GM18951 (cell line): ENCODE results near the gene POU6F2.

Source experiments
- POLR2A ChIP-seq: IDR thresholded peaks from 4 replicates; pipeline ENCODE4 v1.6.1; 2011; ENCODE audit warnings: mild to moderate bottlenecking; ENCODE audit not compliant: insufficient read length, insufficient read depth; ENCODE audit errors: extremely low read depth
- in situ Hi-C: fragments of 300-500 bp; cut with MboI; formaldehyde crosslinking; loops from one replicate; pipeline ENCODE4 v1.12.0; 2022; ENCODE audit warnings: low sequenced_read_pairs, mixed read lengths, inconsistent platforms; ENCODE audit not compliant: unreplicated experiment

POU6F2 gene

DNA sequence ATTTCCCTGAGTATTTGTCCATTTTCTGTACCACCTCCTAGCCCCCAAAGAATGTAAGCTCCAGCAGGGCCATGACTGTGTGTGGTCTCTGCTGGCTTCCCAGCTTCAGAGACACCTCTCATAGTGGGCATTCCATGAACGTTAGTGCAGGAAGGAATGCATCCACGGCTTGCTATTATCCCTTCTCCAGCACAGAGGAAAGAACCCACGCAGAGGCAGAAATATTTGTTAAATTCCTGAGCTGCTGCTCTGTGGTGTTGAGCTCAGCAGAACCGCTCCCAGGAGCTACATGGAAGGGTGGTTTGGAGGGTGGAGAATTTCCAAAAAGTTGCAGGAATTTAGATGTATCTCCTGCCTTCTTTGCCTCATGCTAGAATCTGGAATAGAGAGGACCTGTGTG, 275.2 kb downstream of the POU6F2 start:
- in situ Hi-C loops: no loop called here
- no peak for TF ChIP-seq POLR2A

DNA sequence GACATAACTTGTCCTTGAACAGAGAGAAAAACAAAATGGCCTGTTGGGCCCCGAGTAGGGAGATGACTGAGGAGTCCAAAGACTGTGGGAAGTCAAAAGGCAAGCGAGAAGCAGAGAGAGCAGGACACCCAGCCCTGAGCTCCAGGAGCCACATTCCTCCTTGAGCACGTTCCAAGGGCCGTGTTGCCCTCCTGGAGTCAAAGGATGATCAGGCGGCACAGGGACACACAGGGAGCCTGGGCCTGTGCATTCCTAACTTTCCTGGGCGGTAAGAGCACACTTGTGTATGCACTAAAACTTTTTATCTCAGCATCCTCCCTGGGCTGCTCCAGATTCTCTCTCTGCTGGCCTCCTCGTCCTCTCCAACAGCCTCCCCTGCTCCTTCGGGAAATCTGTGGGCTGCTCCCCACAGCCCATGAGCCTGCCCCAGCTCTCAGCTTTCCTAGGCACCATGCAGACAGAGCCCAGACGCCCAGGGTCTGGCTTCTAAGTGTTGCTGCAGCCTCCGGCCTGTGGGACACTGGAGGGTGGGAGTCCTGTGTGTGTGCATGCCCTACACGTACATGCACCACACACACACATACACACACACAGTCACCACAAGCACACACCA, 281.8 kb downstream of the POU6F2 start:
- TF ChIP-seq POLR2A: no peak
- in situ Hi-C loops: no loop called here

DNA sequence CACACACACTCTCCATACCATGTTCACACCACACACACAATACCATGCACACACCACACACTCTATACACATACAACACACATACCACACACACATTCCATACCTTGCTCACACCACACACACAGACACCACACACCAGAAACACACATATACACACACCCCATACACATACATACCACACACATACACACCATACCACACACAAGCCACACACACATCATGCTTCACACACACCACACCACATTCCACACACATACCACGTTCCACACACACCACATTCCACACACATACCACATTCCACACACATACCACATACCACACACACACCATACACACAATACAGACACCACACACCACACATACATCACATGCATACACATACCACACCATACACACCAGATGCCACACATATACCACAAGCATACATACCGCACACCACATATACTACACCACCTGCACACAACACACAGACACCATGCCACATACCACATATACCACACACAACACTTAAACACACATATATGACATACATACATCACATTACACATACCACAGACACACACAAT, 282.7 kb downstream of the POU6F2 start:
- no peak for TF ChIP-seq POLR2A

DNA sequence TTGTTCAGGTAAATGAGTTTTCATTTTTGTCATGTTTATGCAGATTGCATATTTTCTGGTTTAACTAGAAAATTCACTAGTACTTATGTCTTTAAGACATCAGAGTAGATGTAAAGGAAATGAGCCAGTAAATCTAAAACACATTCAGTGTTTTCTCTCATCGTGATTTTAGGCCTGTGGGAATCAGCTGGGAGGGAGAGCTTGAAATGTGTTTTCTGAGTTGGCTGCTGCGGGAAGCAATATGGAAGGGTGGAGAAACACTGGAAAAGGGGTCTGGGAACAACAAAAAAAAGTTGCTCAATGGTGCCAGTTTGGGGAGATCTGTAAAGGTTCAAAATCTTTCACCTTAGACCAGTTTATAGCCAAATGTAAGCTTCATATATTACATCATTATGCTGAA, 284.1 kb downstream of the POU6F2 start:
- in situ Hi-C loops: no loop called here
- no peak for TF ChIP-seq POLR2A

More for the DNA sequence above, 282.7 kb downstream of the POU6F2 start:
- in situ Hi-C loops: no loop called here

DNA sequence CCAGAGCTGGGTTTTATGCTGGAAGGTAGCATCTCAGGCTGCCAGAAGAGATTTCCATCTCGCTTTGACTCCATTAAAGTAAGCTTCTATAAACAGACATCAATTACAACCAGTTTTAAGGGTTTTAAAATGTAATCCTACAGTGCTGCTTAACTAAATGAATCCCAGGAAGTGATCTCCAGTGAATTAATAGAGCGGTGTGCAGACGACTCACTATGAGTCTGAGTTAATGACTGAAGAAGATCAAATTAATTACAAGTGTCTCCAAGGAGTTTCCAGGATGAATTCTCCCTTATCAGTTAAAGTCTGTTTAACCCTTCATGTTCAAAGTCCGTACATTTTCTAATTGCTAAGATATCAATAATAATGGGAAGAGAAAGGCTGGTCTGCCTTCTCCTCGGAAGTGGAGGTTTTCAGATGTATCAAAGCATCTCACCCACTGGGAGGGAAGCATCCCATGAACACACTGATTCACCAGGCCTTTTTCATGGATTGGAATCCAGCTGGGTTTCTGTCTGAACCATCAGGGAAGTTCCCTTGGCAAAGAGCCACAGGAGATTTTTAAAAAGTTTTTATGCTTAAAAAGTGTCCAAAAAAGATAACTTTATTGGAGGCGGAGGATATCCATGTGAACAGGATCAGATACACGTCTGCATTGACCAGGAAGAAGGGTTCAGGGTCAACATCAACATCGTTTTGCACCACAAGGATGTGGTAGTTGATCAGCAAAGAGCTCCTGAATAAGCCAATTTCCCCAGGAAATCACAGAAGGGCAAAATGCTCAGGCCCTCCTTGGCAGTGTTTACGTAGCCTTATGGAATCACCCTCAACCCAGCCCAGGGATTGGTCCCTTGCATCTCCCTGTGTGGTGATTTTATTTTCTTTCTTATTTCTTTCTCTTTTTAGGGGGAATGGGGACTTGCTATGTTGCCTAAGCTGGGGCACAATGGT, 288.2 kb downstream of the POU6F2 start:
- in situ Hi-C loops: no loop called here
- no peak for TF ChIP-seq POLR2A

DNA sequence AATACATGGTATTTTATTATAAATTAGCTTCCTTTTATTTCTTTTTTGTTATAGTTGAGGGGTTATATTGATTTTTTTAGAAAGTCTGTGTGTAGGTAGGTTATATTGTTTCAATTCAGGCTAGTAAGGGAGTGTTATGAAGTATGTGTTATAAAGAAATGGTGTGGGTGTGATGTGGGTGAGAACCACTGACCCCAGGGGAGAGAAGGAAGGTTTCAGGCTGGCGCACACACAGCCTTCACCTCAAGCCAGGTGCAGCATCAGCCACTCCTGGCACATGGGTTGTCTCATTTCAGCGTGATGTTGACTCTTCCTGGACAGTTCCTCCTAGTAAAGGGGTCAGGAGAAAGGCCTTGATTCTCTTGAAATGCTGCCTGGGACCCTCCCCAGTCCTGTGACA, 291.3 kb downstream of the POU6F2 start:
- no peak for TF ChIP-seq POLR2A

DNA sequence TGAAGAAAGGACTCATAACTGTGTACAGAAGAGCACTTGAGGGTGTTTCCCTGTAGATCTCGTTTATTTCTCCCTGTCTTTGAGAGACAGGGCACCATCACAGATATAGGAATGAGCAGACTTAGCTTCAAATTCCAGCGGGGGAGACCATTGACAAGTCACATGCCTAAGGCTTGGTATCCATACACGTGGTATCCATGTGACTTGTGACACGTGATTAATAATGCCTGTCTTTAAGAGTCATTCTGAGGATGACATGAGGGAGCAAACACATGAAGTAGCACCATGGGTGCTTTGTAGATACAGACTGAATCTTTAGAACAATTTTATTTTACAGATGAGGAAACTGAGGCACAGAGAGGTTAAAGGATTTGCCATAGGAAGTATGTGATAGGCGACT, 292.3 kb downstream of the POU6F2 start:
- in situ Hi-C loops: no loop called here
- no peak for TF ChIP-seq POLR2A

More for the DNA sequence above, 291.3 kb downstream of the POU6F2 start:
- in situ Hi-C loops: no loop called here

DNA sequence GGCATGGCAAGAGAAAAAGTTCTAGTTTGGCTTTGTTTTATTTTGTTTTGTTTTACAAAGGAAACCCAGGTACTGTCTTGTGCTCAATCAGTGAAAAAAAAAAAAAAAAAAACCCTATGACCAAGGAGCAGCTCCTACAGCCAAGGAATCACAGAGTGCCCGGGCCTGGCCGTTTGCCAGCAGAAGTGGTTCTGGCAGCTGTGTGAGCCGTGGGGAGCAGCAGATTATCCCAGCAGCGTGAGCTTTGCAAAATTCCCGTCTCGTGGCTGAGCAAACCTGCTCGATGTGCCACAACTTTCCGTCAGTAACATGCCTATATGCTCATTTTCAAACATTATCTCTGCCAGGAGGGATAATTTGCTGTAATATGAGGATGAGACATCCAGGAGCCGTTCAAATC, 293.7 kb downstream of the POU6F2 start:
- no peak for TF ChIP-seq POLR2A
- in situ Hi-C loops: no loop called here

DNA sequence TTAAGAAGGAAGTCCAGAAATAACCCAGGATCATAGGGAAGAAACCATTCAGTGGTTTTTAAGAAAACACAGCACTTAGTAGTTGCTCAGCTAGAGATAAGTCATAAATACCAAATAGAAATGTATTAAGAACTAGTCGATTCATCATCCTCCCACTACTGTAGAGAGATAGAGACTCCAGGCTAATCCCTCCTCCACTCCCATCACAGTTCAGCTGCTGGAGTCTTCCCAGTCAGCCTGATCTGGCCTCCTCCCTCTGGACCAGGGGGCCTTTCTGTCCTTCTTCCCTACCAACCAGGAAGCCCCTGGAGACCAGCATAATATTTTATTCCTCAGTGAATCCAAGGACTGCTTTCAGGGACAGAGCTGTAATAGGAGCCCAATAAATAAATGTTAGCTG, 294.4 kb downstream of the POU6F2 start:
- no peak for TF ChIP-seq POLR2A
- in situ Hi-C loops: no loop called here

DNA sequence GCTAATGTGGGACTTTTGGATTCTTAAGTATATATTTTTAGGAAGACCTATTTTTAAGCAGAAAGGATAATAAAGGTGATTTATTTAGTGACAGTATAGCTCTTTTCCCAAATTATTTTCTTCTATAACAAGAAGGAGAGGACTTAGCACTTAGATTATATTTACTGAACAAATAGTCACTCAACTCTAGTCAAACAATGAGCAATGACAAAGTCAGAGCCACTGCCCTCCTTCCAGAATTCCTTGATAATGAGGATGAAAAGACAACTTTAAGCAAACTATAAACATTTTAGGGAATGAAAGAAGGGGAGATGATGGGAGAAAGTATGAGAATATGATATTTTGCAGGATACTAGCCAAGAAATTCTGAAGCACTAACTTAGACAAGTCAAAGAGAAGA, 295.0 kb downstream of the POU6F2 start:
- in situ Hi-C loops: no loop called here

DNA sequence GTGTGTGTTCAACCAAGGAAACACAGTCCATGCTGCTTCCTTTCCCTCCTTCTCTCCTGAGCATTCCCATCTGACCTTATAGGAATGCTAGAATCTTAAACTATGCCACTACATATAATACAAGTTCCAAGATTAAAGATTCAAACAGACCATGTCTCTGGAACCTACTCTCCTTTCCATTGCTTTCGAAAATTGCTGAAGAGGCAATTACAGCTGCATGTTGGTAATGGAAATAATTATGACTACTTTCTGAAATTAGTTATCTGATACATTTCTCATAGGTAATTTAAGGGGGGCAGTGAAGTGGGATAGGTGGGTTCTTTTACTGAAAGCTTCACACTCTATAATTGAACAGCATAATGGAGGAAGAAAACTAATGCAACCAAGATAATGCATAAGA, 302.6 kb downstream of the POU6F2 start:
- no peak for TF ChIP-seq POLR2A

More for the DNA sequence above, 295.0 kb downstream of the POU6F2 start:
- no peak for TF ChIP-seq POLR2A

DNA sequence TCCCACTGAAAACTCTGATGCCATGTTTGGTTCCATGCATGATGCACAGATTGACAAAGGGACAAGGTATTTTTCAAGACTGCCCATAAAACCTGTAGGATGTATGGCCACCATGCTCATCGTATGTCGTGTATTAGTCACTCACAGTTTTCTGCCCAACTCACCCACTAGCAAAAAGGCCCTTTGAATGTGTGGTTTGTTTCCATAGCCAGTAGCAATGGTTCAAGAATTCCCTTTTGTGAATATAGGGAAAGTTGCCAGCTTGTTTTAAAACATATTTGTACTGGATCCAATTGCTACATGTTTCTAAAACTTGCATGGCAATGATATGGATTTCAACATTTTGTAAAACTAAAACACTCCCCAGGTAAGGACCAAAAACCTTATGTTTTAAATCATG, 307.5 kb downstream of the POU6F2 start:
- in situ Hi-C loops: no loop called here
- TF ChIP-seq POLR2A: no peak

More for the DNA sequence above, 302.6 kb downstream of the POU6F2 start:
- in situ Hi-C loops: no loop called here

DNA sequence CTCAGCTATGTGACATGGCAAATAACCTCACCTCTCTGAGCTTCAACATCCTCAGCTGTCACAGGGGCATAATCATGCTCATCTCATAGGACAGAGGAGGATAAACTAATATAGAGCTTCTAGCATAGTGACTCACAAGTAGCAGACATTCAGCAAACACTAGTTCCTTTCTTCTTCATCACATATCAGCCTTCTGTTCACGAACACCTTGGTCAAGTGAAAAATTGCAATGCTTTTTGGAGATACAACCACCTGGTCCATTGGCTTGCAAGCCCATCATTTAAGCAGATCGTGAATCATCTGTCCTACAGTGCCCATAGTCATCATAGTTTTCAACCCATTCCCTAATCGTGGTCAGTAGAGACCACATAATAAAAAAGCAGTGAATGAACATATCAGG, 310.6 kb downstream of the POU6F2 start:
- TF ChIP-seq POLR2A: no peak
- in situ Hi-C loops: no loop called here
